Mammary epithelial cell (primary cell): ENCODE measurements around the gene COLQ.

Experiments
- CTCF ChIP-seq, 2 donors: IDR thresholded peaks in 1 of 2; conservative IDR thresholded peaks in 1 of 2; 2 replicates each; pipeline ENCODE4 v1.5.1; 2011 to 2012; ENCODE audit warnings: inconsistent platforms in 2 of 2, low read length in 2 of 2, mild to moderate bottlenecking in 2 of 2, control low read depth in 1 of 2, low read depth in 1 of 2; ENCODE audit not compliant: insufficient read depth in 1 of 2; ENCODE audit errors: extremely low read depth in 1 of 2
- EZH2 ChIP-seq: IDR thresholded peaks from 2 replicates; pipeline ENCODE4 v1.6.1; 2012; ENCODE audit warnings: low read length, inconsistent platforms, borderline replicate concordance

GRCh38 chr3:15478640-15478979 lies 42.9 kb downstream of the COLQ start:
- no peak for TF ChIP-seq CTCF (conservative IDR thresholded peaks at IDR 0.05 in 1 of 2, IDR thresholded peaks at IDR 0.05 in 1 of 2; ENCODE audit: extremely low read depth in 1 of 2, insufficient read depth in 1 of 2, low read depth in 1 of 2, low read length in 2 of 2)
- TF ChIP-seq EZH2, result no peak
